A549 (cell line): ENCODE results near the gene CAPN7. TPM values are rescaled to one million over a fixed set of nuclear protein-coding genes. Genes with fewer than 3 reads are reported as not detected.
"Not testable (repeated sequence)": the region's sequence is repeated elsewhere in the genome, so short reads cannot be mapped to it uniquely, and the experiment has no call there.

ENCODE experiments used
- ATAC-seq, 2 experiments: fragments of 200-7000 bp in 1 of 2; fragments of >200 bp in 1 of 2; cut with Nextera tagmentation in 1 of 2; cut with Tn5 transposase in 1 of 2; 3 replicates each; pipeline versions ENCODE4 v1.8.0 to v1.9.1; 2018 to 2020; ENCODE audit warnings: mild to moderate bottlenecking in 1 of 2, moderate library complexity in 1 of 2
- CTCF ChIA-PET: fragments of 300-600 bp; sonication (Branson Sonifier 250); formaldehyde crosslinking; extraction: SDS; loops from one replicate; lab custom pipeline; 2021; ENCODE audit warnings: antibody characterized with exemption, inconsistent platforms; lab: Yijun Ruan, JAX
- POLR2A ChIA-PET: fragments of 350-600 bp; formaldehyde crosslinking; extraction: SDS; loops from one replicate; lab custom pipeline; 2021; ENCODE audit warnings: antibody characterized with exemption, inconsistent platforms; lab: Yijun Ruan, JAX
- DNase-seq, 2 experiments: peaks; one replicate each; pipeline versions ENCODE4 v3.0.0 to v3.0.0-alpha.2; 2011 to 2016; ENCODE audit warnings: low read depth in 1 of 2, low spot score in 1 of 2
- FAIRE-seq: peaks from 2 replicates; lab custom pipeline; 2011; peaks lifted over from hg19 to GRCh38; lab: Jason Lieb, UNC
- H3K27ac ChIP-seq, 2 experiments: fragments of >200 bp; sonication (Bioruptor Twin); formaldehyde crosslinking; 3 replicates each; pipeline ENCODE4 v1.5.1; 2016 to 2017
- H3K4me1 ChIP-seq: fragments of >200 bp; sonication (Bioruptor Twin); formaldehyde crosslinking; 3 replicates; pipeline ENCODE4 v1.6.1; 2016
- H3K4me2 ChIP-seq: fragments of >200 bp; sonication (Bioruptor Twin); formaldehyde crosslinking; 3 replicates; pipeline ENCODE4 v1.6.1; 2016
- H3K4me3 ChIP-seq: fragments of >200 bp; sonication (Bioruptor Twin); formaldehyde crosslinking; 3 replicates; pipeline ENCODE4 v1.5.1; 2016
- H3K9me3 ChIP-seq: fragments of >200 bp; sonication (Bioruptor Twin); formaldehyde crosslinking; 3 replicates; pipeline ENCODE4 v1.6.1; 2016
- CBX8 ChIP-seq: fragments of 200-600 bp; sonication (generic); IDR thresholded peaks from 2 replicates; pipeline ENCODE4 v1.6.1; 2016
- CEBPB ChIP-seq, 2 experiments: fragments of >200 bp in 1 of 2; sonication (Bioruptor Twin) in 1 of 2; formaldehyde crosslinking in 1 of 2; IDR thresholded peaks; 2 replicates each; pipeline ENCODE4 v1.6.1; 2012 to 2016
- CHD2 ChIP-seq: fragments of 150-350 bp; IDR thresholded peaks from 2 replicates; pipeline ENCODE4 v1.6.1; 2014; ENCODE audit warnings: low read length; ENCODE audit not compliant: partially characterized antibody
- FOSB ChIP-seq: fragments of 250-450 bp; sonication (Bioruptor Pico); IDR thresholded peaks from 2 replicates; pipeline ENCODE4 v1.5.0; 2020; ENCODE audit warnings: mild to moderate bottlenecking, moderate library complexity
- FOSL2 ChIP-seq, 2 experiments: fragments of 450-650 bp in 1 of 2; fragments of >200 bp in 1 of 2; sonication (Bioruptor Twin) in 1 of 2; formaldehyde crosslinking; IDR thresholded peaks; 2 replicates each; pipeline versions ENCODE4 v1.5.0 to v1.6.1; 2016 to 2020; ENCODE audit warnings: mild to moderate bottlenecking in 1 of 2, moderate library complexity in 1 of 2
- HOXB5 ChIP-seq: fragments of 250-450 bp; sonication (Bioruptor Pico); IDR thresholded peaks from 2 replicates; pipeline ENCODE4 v1.5.0; 2020; ENCODE audit warnings: mild to moderate bottlenecking, moderate library complexity
- JUNB ChIP-seq: fragments of >200 bp; sonication (Bioruptor Twin); formaldehyde crosslinking; IDR thresholded peaks from 2 replicates; pipeline ENCODE4 v1.6.1; 2016
- NPAS2 ChIP-seq: fragments of 250-450 bp; sonication (Bioruptor Pico); IDR thresholded peaks from 2 replicates; pipeline ENCODE4 v1.8.0; 2022; ENCODE audit warnings: mild to moderate bottlenecking, moderate library complexity, borderline replicate concordance
- NR3C1 ChIP-seq: fragments of >200 bp; sonication (Bioruptor Twin); formaldehyde crosslinking; IDR thresholded peaks from 3 replicates; pipeline ENCODE4 v1.6.1; 2017
- PHF8 ChIP-seq: fragments of 200-600 bp; sonication (generic); IDR thresholded peaks from 2 replicates; pipeline ENCODE4 v1.6.1; 2016; ENCODE audit warnings: low read depth, mild to moderate bottlenecking, antibody characterized with exemption, moderate library complexity, borderline replicate concordance
- POLR2AphosphoS2 ChIP-seq: conservative IDR thresholded peaks from 2 replicates; pipeline ENCODE4 v1.6.1; 2012; ENCODE audit warnings: low read length, improper control_type of control experiment, inconsistent platforms
- RCOR1 ChIP-seq: fragments of 150-350 bp; IDR thresholded peaks from 2 replicates; pipeline ENCODE4 v1.6.1; 2014; ENCODE audit warnings: antibody characterized with exemption, low read length, low read depth
- TFCP2L1 ChIP-seq: fragments of 250-450 bp; sonication (Bioruptor Pico); IDR thresholded peaks from 2 replicates; pipeline ENCODE4 v1.5.0; 2021; ENCODE audit warnings: mild to moderate bottlenecking
- ZC3H11A ChIP-seq: fragments of 450-650 bp; IDR thresholded peaks from 2 replicates; pipeline ENCODE4 v1.6.1; 2014; ENCODE audit warnings: antibody characterized with exemption, mild to moderate bottlenecking
- ZFP36 ChIP-seq: fragments of 450-650 bp; IDR thresholded peaks from 2 replicates; pipeline ENCODE4 v1.6.1; 2014; ENCODE audit warnings: borderline replicate concordance; ENCODE audit not compliant: partially characterized antibody
- ZSCAN20 ChIP-seq: fragments of 250-450 bp; sonication (Bioruptor Pico); IDR thresholded peaks from 2 replicates; pipeline ENCODE4 v1.8.0; 2022; ENCODE audit warnings: mild to moderate bottlenecking, moderate library complexity
- whole genome bisulfite sequencing: methylation state at CpG from one replicate; pipeline ENCODE4 v1.1.6; 2017; ENCODE audit errors: missing lambda C conversion rate; 5-methylcytosine and 5-hydroxymethylcytosine counted together
- polyA plus RNA-seq, 4 experiments: library from polyadenylated mRNA; depleted of rRNA in 3 of 4; stranded (reverse); fragments of >200 nt; fragmentation: RNase III in 1 of 4; extraction: RNeasy Plus Mini Kit Qiagen cat#74134 plus additional on column Dnase treatment in 1 of 4; gene quantifications; 2 replicates in 3 of 4; 3 replicates in 1 of 4; pipeline ENCODE4 v1.2.3, GENCODE V29; 2011 to 2017
- TF ChIP-seq, protein P1 (sequence below): fragments of 150-350 bp; IDR thresholded peaks from 2 replicates; pipeline ENCODE4 v1.6.1; 2014; ENCODE audit warnings: low read depth, mild to moderate bottlenecking, low read length
- TF ChIP-seq, protein P2 (sequence below): fragments of 450-650 bp; IDR thresholded peaks from 2 replicates; pipeline ENCODE4 v1.6.1; 2014; ENCODE audit warnings: antibody characterized with exemption
- TF ChIP-seq, protein P3 (sequence below): fragments of 250-450 bp; sonication (Bioruptor Pico); IDR thresholded peaks from 2 replicates; pipeline ENCODE4 v1.5.0; 2021; ENCODE audit warnings: mild to moderate bottlenecking, moderate library complexity, borderline replicate concordance
- TF ChIP-seq, protein P4 (sequence below): IDR thresholded peaks from 2 replicates; pipeline ENCODE4 v1.6.1; 2012; ENCODE audit warnings: low read depth, borderline replicate concordance
- TF ChIP-seq, protein P5 (sequence below): fragments of >200 bp; sonication (Bioruptor Twin); formaldehyde crosslinking; IDR thresholded peaks from 3 replicates; pipeline ENCODE4 v1.5.1; 2016

CAPN7 gene
- polyA plus RNA-seq, 2 of the 4 experiments (the other 2 are of a cell fraction), result 19.9 to 36.8 TPM

DNA sequence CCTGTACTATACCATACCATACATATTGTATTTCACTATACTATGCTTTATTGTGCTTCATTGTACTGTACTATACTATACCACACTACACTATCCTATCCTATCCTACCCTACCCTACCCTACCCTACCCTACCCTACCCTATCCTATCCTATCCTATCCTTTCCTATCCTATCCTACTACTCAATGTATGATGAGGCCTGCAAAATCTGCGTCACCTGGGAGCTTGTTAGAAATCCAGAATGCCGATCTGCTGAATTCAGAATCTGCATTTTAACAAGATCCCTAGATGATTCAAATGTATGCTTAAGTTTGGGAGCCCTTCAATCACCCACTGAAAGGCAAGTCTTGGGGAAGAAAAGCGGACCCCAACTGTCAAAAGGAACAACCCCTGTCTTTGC, 45.4 kb upstream of the CAPN7 start:
- no peak for FAIRE-seq
- no peak for DNase-seq
- peaks cover 6% of the 10 kb centered on the region; the same call in 1 of the 3 replicates for H3K9me3 ChIP-seq
- no peak; a peak in 1 of 6 replicates for ATAC-seq
- TF ChIP-seq TFCP2L1 (CRISPR knock-in tag), result no peak
- no peak for TF ChIP-seq CHD2
- TF ChIP-seq, protein P1, sequence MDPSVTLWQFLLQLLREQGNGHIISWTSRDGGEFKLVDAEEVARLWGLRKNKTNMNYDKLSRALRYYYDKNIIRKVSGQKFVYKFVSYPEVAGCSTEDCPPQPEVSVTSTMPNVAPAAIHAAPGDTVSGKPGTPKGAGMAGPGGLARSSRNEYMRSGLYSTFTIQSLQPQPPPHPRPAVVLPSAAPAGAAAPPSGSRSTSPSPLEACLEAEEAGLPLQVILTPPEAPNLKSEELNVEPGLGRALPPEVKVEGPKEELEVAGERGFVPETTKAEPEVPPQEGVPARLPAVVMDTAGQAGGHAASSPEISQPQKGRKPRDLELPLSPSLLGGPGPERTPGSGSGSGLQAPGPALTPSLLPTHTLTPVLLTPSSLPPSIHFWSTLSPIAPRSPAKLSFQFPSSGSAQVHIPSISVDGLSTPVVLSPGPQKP, result no peak
- no peak for TF ChIP-seq NR3C1
- TF ChIP-seq, protein P2, sequence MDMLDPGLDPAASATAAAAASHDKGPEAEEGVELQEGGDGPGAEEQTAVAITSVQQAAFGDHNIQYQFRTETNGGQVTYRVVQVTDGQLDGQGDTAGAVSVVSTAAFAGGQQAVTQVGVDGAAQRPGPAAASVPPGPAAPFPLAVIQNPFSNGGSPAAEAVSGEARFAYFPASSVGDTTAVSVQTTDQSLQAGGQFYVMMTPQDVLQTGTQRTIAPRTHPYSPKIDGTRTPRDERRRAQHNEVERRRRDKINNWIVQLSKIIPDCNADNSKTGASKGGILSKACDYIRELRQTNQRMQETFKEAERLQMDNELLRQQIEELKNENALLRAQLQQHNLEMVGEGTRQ, result no peak
- no peak for TF ChIP-seq FOSB (CRISPR knock-in tag)
- TF ChIP-seq, protein P3, sequence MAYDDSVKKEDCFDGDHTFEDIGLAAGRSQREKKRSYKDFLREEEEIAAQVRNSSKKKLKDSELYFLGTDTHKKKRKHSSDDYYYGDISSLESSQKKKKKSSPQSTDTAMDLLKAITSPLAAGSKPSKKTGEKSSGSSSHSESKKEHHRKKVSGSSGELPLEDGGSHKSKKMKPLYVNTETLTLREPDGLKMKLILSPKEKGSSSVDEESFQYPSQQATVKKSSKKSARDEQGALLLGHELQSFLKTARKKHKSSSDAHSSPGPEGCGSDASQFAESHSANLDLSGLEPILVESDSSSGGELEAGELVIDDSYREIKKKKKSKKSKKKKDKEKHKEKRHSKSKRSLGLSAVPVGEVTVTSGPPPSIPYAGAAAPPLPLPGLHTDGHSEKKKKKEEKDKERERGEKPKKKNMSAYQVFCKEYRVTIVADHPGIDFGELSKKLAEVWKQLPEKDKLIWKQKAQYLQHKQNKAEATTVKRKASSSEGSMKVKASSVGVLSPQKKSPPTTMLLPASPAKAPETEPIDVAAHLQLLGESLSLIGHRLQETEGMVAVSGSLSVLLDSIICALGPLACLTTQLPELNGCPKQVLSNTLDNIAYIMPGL (CRISPR knock-in tag), result no peak
- TF ChIP-seq ZC3H11A, result no peak
- TF ChIP-seq CEBPB (IDR thresholded peaks at IDR 0.05), result no peak
- no peak for TF ChIP-seq JUNB
- H3K4me3 ChIP-seq, result no peak overlapping the region
- H3K4me1 ChIP-seq, result no peaks in the 10 kb centered on the region
- ChIA-PET CTCF (interaction anchor here (0.9 to 1.7 kb wide), 2 partner anchors 25 to 52 kb away, joined by 3 to 6 read pairs; no protein-coding TSS in a partner anchor), POLR2A (no interaction called here)
- no peak overlapping the region for H3K27ac ChIP-seq
- WGBS, result 65% methylated on average over 3 of the region's 3 CpGs
- no peak overlapping the region for H3K4me2 ChIP-seq

DNA sequence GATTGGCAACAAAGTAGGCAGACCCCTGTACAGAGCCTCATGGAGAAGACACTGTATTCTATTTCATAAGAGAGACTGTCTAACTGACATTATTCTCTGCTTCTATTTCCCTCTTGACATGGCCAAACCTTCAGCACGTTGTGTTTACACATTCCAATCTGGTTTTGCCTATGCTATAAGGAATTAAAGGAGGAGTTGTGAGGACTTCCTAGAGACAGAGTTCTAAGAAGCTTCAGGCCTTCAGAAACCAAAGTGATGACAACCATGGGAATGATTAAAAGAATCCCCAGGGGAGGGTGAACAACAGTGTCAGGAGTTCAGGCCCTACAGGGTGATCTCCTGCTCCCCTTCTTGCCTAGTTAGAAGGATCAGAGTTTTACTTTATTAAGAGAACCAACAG, 44.9 kb upstream of the CAPN7 start:
- FAIRE-seq, result no peak
- 21% methylated on average over 1 of the region's 1 CpG for WGBS

DNA sequence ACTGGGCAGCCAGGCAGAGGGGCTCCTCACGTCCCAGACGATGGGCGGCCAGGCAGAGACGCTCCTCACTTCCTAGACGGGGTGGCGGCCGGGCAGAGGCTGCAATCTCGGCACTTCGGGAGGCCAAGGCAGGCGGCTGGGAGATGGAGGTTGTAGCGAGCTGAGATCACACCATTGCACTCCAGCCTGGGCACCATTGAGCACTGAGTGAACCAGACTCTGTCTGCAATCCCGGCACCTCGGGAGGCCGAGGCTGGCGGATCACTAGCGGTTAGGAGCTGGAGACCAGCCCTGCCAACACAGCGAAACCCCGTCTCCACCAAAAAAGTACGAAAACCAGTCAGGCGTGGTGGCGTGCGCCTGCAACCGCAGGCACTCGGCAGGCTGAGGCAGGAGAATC, 42.4 kb upstream of the CAPN7 start:
- POLR2A ChIA-PET, H3K4me1 ChIP-seq, CTCF ChIA-PET, ATAC-seq, FAIRE-seq, H3K4me2 ChIP-seq, H3K27ac ChIP-seq, H3K4me3 ChIP-seq, H3K9me3 ChIP-seq, DNase-seq: not testable (repeated sequence)
- WGBS, result 94% methylated on average over 12 of the region's 24 CpGs

More for the DNA sequence above, 44.9 kb upstream of the CAPN7 start:
- Histone ChIP-seq H3K27ac (no peak overlapping the region), H3K9me3 (peaks cover 6% of the 10 kb centered on the region; the same call in 1 of the 3 replicates), H3K4me1 (no peaks in the 10 kb centered on the region), H3K4me2 (no peak overlapping the region), H3K4me3 (no peak overlapping the region)
- POLR2A ChIA-PET, result no interaction called here
- DNase-seq, result no peak
- TF ChIP-seq POLR2AphosphoS2 (no peak), CBX8 (no peak)
- TF ChIP-seq, protein P4, sequence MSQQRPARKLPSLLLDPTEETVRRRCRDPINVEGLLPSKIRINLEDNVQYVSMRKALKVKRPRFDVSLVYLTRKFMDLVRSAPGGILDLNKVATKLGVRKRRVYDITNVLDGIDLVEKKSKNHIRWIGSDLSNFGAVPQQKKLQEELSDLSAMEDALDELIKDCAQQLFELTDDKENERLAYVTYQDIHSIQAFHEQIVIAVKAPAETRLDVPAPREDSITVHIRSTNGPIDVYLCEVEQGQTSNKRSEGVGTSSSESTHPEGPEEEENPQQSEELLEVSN, result no peak
- CTCF ChIA-PET, result interaction anchor here (0.9 to 1.7 kb wide), 2 partner anchors 25 to 53 kb away, joined by 3 to 6 read pairs; no protein-coding TSS in a partner anchor
- no peak for ATAC-seq

DNA sequence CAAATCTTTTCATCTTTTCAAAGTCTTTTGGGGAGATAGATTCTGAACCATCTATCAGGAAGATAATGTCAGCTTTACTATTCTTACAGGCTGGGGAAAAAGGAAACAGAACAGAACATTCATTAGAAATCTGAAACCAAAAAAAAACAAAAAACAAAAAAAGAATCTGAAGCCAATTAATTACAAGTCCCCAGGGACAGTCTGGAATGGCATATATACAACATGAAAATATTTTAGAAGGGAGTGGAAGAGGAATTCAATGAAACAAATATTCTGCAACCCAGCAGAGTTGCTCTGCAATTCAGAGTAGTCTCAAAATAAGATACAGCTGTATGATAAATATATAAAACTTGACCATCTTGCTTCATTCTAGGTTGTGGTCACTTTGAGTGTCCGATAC, 41.7 kb upstream of the CAPN7 start:
- H3K4me2 ChIP-seq, result no peak overlapping the region
- H3K4me1 ChIP-seq, result no peaks in the 10 kb centered on the region
- no peak for DNase-seq
- ATAC-seq, result no peak
- ChIA-PET CTCF (interaction anchor here (0.7 to 1.4 kb wide), 3 partner anchors 39 to 201 kb away, joined by 3 to 8 read pairs (median 3); no protein-coding TSS in a partner anchor), POLR2A (no interaction called here)
- H3K27ac ChIP-seq, result no peak overlapping the region
- no peak overlapping the region for H3K4me3 ChIP-seq
- FAIRE-seq, result no peak
- no peaks in the 10 kb centered on the region for H3K9me3 ChIP-seq
- 79% methylated on average over 1 of the region's 1 CpG for WGBS
- TF ChIP-seq PHF8 (no peak), POLR2AphosphoS2 (no peak), FOSL2 (IDR thresholded peaks at IDR 0.05) (no peak), FOSL2 (CRISPR knock-in tag; IDR thresholded peaks at IDR 0.05) (no peak), HOXB5 (CRISPR knock-in tag) (no peak), RCOR1 (no peak), CHD2 (no peak), ZFP36 (no peak), NPAS2 (CRISPR knock-in tag) (no peak), ZSCAN20 (CRISPR knock-in tag) (no peak)
- TF ChIP-seq, protein P5, sequence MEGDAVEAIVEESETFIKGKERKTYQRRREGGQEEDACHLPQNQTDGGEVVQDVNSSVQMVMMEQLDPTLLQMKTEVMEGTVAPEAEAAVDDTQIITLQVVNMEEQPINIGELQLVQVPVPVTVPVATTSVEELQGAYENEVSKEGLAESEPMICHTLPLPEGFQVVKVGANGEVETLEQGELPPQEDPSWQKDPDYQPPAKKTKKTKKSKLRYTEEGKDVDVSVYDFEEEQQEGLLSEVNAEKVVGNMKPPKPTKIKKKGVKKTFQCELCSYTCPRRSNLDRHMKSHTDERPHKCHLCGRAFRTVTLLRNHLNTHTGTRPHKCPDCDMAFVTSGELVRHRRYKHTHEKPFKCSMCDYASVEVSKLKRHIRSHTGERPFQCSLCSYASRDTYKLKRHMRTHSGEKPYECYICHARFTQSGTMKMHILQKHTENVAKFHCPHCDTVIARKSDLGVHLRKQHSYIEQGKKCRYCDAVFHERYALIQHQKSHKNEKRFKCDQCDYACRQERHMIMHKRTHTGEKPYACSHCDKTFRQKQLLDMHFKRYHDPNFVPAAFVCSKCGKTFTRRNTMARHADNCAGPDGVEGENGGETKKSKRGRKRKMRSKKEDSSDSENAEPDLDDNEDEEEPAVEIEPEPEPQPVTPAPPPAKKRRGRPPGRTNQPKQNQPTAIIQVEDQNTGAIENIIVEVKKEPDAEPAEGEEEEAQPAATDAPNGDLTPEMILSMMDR, result no peak
- TF ChIP-seq, protein P3 (CRISPR knock-in tag), result no peak
